ENCODE measurements around the gene STXBP5L. TPM values are rescaled to one million over a fixed set of nuclear protein-coding genes. Genes with fewer than 3 reads are reported as not detected.

Gene STXBP5L
- total and polyA plus RNA-seq, 10 of the 15 experiments (the other 5 are each of a cell fraction or from before 2014, with no cell fraction given), result under 0.01 to 0.08 (median 0.04) TPM; not detected in 6

- TF ChIP-seq ELK1 (IDR thresholded peaks at IDR 0.05; ENCODE audit: low read depth, low read length), result no peak
Measured at GRCh38 chr3:121232309-121233225, 324.6 kb downstream of the STXBP5L start (continued).

- Histone ChIP-seq H3K9ac (ENCODE audit: control insufficient read depth, insufficient read depth, low read length) (no peak overlapping the region), H3K9me3 (replicated peaks; ENCODE audit: control insufficient read depth, insufficient read depth, low read length) (no peaks in the 10 kb centered on the region), H3K4me2 (ENCODE audit: control insufficient read depth, insufficient read depth) (no peak overlapping the region), H3K4me3 (no peak overlapping the region), H4K20me1 (ENCODE audit: control insufficient read depth, insufficient read depth) (no peaks in the 10 kb centered on the region), H3K4me1 (ENCODE audit: control insufficient read depth, insufficient read depth, low read length) (no peaks in the 10 kb centered on the region), H3K79me2 (ENCODE audit: control insufficient read depth, insufficient read depth, low read length) (no peaks in the 10 kb centered on the region), H3K27me3 (replicated peaks in 1 of 2; ENCODE audit: control insufficient read depth in 2 of 2, insufficient read depth in 2 of 2, low read length in 1 of 2) (no peaks in the 10 kb centered on the region; a peak in 1 of 4 replicates), H3K36me3 (ENCODE audit: control insufficient read depth in 2 of 2, insufficient read depth in 2 of 2, low read length in 1 of 2) (no peaks in the 10 kb centered on the region), H2AFZ (ENCODE audit: control insufficient read depth, low read depth, low read length) (no peak overlapping the region), H3K27ac (ENCODE audit: control insufficient read depth, insufficient read depth) (no peak overlapping the region)
- ChIA-PET CTCF (no interaction called here), POLR2A (no interaction called here), SMC1A (ENCODE audit: uncharacterized antibody, unreplicated experiment) (no interaction called here), RAD21 (ENCODE audit: unreplicated experiment) (no interaction called here)
- 0% methylated on average over 1 of the region's 1 CpG for WGBS (ENCODE audit: insufficient coverage, insufficient replicate concordance, low lambda C conversion rate, missing lambda C conversion rate)
- FAIRE-seq, result no peak
- in situ Hi-C loops (cut with MboI) (no loop called here), intact Hi-C loops (cut with micrococcal nuclease; ENCODE audit: unreplicated experiment) (no loop called here)
- no TSS peak for BruUV-seq (replicated peaks)
- DNase-seq (ENCODE audit: low read depth, low spot score), result no peak
- no peak for TF ChIP-seq SREBF2 (IDR thresholded peaks at IDR 0.05; ENCODE audit: low read length)
- no peak for TF ChIP-seq POLR2A (IDR thresholded peaks at IDR 0.05; ENCODE audit: low read depth, low read length)
- no peak for TF ChIP-seq BACH1 (IDR thresholded peaks at IDR 0.05; ENCODE audit: borderline replicate concordance)
- TF ChIP-seq CREB1 (IDR thresholded peaks at IDR 0.05; ENCODE audit: low read depth), result no peak
- TF ChIP-seq POU2F2 (IDR thresholded peaks at IDR 0.05; ENCODE audit: borderline replicate concordance, low read depth, low read length), result no peak
- TF ChIP-seq CBX3 (IDR thresholded peaks at IDR 0.05; ENCODE audit: borderline replicate concordance, low read depth), result no peak
- TF ChIP-seq NR2F1 (conservative IDR thresholded peaks at IDR 0.05), result no peak
- TF ChIP-seq JUNB (IDR thresholded peaks at IDR 0.05), result no peak
- TF ChIP-seq YBX1 (IDR thresholded peaks at IDR 0.05), result no peak
- no peak for TF ChIP-seq TBL1XR1 (IDR thresholded peaks at IDR 0.05; ENCODE audit: low read depth, low read length)
- TF ChIP-seq HDAC6 (IDR thresholded peaks at IDR 0.05; ENCODE audit: unreplicated experiment), result no peak
- no peak for TF ChIP-seq RAD51 (IDR thresholded peaks at IDR 0.05)
- no peak for TF ChIP-seq ZBTB40 (IDR thresholded peaks at IDR 0.05; ENCODE audit: borderline replicate concordance)
- TF ChIP-seq SIX5 (IDR thresholded peaks at IDR 0.05; ENCODE audit: low read depth, low read length, severe bottlenecking), result no peak
- TF ChIP-seq STAT1 (conservative IDR thresholded peaks at IDR 0.05), result no peak
- no peak for TF ChIP-seq MEF2A (IDR thresholded peaks at IDR 0.05; ENCODE audit: insufficient read depth, low read depth, low read length)
- ATAC-seq, result no peak
Measured at GRCh38 chr3:121243208-121243607, 335.2 kb downstream of the STXBP5L start.
